H9 (cell line): ENCODE results near the gene MGST2. TPM values are rescaled to one million over a fixed set of nuclear protein-coding genes. Genes with fewer than 3 reads are reported as not detected.

Experiments
- DNase-seq: peaks from one replicate; pipeline ENCODE4 v3.0.0-alpha.2; 2017
- H2AFZ ChIP-seq: one replicate; pipeline ENCODE4 v1.6.1; 2013; ENCODE audit warnings: mild to moderate bottlenecking, low read length, control low read depth, moderate library complexity
- H2AK5ac ChIP-seq: 2 replicates; pipeline ENCODE4 v1.6.1; 2013; ENCODE audit warnings: low read length, control low read depth, mixed read lengths; ENCODE audit not compliant: insufficient read length
- H2BK120ac ChIP-seq: one replicate; pipeline ENCODE4 v1.6.1; 2013; ENCODE audit warnings: low read depth, mild to moderate bottlenecking, low read length, control low read depth, inconsistent platforms; ENCODE audit not compliant: poor library complexity, severe bottlenecking
- H2BK12ac ChIP-seq: 2 replicates; pipeline ENCODE4 v1.6.1; 2013; ENCODE audit warnings: low read length, control low read depth, mixed read lengths, low read depth; ENCODE audit not compliant: insufficient read length
- H2BK15ac ChIP-seq: 2 replicates; pipeline ENCODE4 v1.6.1; 2013; ENCODE audit warnings: low read depth, low read length, control low read depth
- H2BK20ac ChIP-seq: one replicate; pipeline ENCODE4 v1.6.1; 2013; ENCODE audit warnings: low read depth, mild to moderate bottlenecking, low read length, control low read depth, inconsistent platforms; ENCODE audit not compliant: poor library complexity, severe bottlenecking
- H2BK5ac ChIP-seq: 2 replicates; pipeline ENCODE4 v1.6.1; 2013; ENCODE audit warnings: low read length, control low read depth, mixed read lengths; ENCODE audit not compliant: insufficient read length
- H3K14ac ChIP-seq: 2 replicates; pipeline ENCODE4 v1.6.1; 2013; ENCODE audit warnings: low read length, control low read depth; ENCODE audit not compliant: insufficient read depth
- H3K18ac ChIP-seq: 2 replicates; pipeline ENCODE4 v1.6.1; 2013; ENCODE audit warnings: low read depth, mild to moderate bottlenecking, mixed read lengths, low read length, control low read depth; ENCODE audit not compliant: insufficient read length
- H3K23ac ChIP-seq: 2 replicates; pipeline ENCODE4 v1.6.1; 2013; ENCODE audit warnings: low read length, control low read depth, mixed read lengths, low read depth; ENCODE audit not compliant: insufficient read length
- H3K23me2 ChIP-seq: 2 replicates; pipeline ENCODE4 v1.6.1; 2013; ENCODE audit warnings: low read depth, mild to moderate bottlenecking, mixed read lengths, low read length, control low read depth; ENCODE audit not compliant: insufficient read length, poor library complexity, severe bottlenecking
- H3K27ac ChIP-seq: 2 replicates; pipeline ENCODE4 v1.5.1; 2013; ENCODE audit warnings: low read length, control low read depth, mixed read lengths, low read depth; ENCODE audit not compliant: insufficient read length
- H3K27me3 ChIP-seq: 2 replicates; pipeline ENCODE4 v1.6.1; 2013; ENCODE audit warnings: low read length, control low read depth, inconsistent platforms; ENCODE audit not compliant: insufficient read depth
- H3K4ac ChIP-seq: 2 replicates; pipeline ENCODE4 v1.6.1; 2013; ENCODE audit warnings: low read depth, mild to moderate bottlenecking, control low read depth, inconsistent platforms, low read length, moderate library complexity
- H3K4me1 ChIP-seq: 2 replicates; pipeline ENCODE4 v1.6.1; 2013; ENCODE audit warnings: low read length, control low read depth, inconsistent platforms; ENCODE audit not compliant: insufficient read depth
- H3K4me2 ChIP-seq: 2 replicates; pipeline ENCODE4 v1.6.1; 2013; ENCODE audit warnings: low read length, control low read depth, mixed read lengths; ENCODE audit not compliant: insufficient read length, insufficient read depth
- H3K56ac ChIP-seq: 2 replicates; pipeline ENCODE4 v1.6.1; 2013; ENCODE audit warnings: low read depth, mild to moderate bottlenecking, mixed read lengths, low read length, control low read depth; ENCODE audit not compliant: insufficient read length
- H3K79me1 ChIP-seq: 2 replicates; pipeline ENCODE4 v1.6.1; 2013; ENCODE audit warnings: low read depth, mild to moderate bottlenecking, moderate library complexity, low read length, control low read depth, inconsistent platforms; ENCODE audit not compliant: insufficient read depth, poor library complexity, severe bottlenecking
- H3K79me2 ChIP-seq: 2 replicates; pipeline ENCODE4 v1.6.1; 2013; ENCODE audit warnings: low read length, control low read depth, inconsistent platforms; ENCODE audit not compliant: insufficient read depth
- H3K9ac ChIP-seq: 2 replicates; pipeline ENCODE4 v1.6.1; 2013; ENCODE audit warnings: low read length, control low read depth, mixed read lengths; ENCODE audit not compliant: insufficient read length; ENCODE audit errors: extremely low read depth
- H3K9me3 ChIP-seq: one replicate; pipeline ENCODE4 v1.6.1; 2013; ENCODE audit warnings: low read depth, low read length, inconsistent platforms; ENCODE audit not compliant: control insufficient read depth
- H3T11ph ChIP-seq: one replicate; pipeline ENCODE4 v1.6.1; 2013; ENCODE audit warnings: mild to moderate bottlenecking, low read length, control low read depth, inconsistent platforms
- H4K20me1 ChIP-seq: one replicate; pipeline ENCODE4 v1.6.1; 2013; ENCODE audit not compliant: control insufficient read depth, insufficient read length, insufficient read depth
- H4K5ac ChIP-seq: 2 replicates; pipeline ENCODE4 v1.6.1; 2013; ENCODE audit warnings: low read depth, mild to moderate bottlenecking, mixed read lengths, low read length, control low read depth; ENCODE audit not compliant: insufficient read length
- H4K8ac ChIP-seq: replicated peaks from 2 replicates; pipeline ENCODE4 v1.6.1; 2013; ENCODE audit warnings: low read length, control low read depth, mixed read lengths, low read depth; ENCODE audit not compliant: insufficient read length
- H4K91ac ChIP-seq: 2 replicates; pipeline ENCODE4 v1.6.1; 2013; ENCODE audit warnings: low read depth, mild to moderate bottlenecking, moderate library complexity, mixed read lengths, low read length, control low read depth; ENCODE audit not compliant: insufficient read length
- H3K27ac Mint-ChIP-seq, 3 experiments: 2 replicates in 2 of 3; 3 replicates in 1 of 3; pipeline ENCODE4 v1.8.0; 2020 to 2021; ENCODE audit warnings: mixed read lengths in 3 of 3, mild to moderate bottlenecking in 1 of 3, moderate library complexity in 1 of 3
- H3K27me3 Mint-ChIP-seq: 2 replicates; pipeline ENCODE4 v1.8.0; 2021; ENCODE audit warnings: low read depth, mild to moderate bottlenecking, moderate library complexity, mixed read lengths
- H3K36me3 Mint-ChIP-seq, 3 experiments: 2 replicates in 2 of 3; 3 replicates in 1 of 3; pipeline ENCODE4 v1.8.0; 2020 to 2021; ENCODE audit warnings: low read depth in 3 of 3, mixed read lengths in 3 of 3; ENCODE audit not compliant: insufficient read depth in 1 of 3
- H3K4me1 Mint-ChIP-seq, 2 experiments: 2 replicates each; pipeline ENCODE4 v1.8.0; 2020; ENCODE audit warnings: mixed read lengths in 2 of 2
- H3K4me3 Mint-ChIP-seq, 2 experiments: 2 replicates in 1 of 2; 3 replicates in 1 of 2; pipeline ENCODE4 v1.8.0; 2020 to 2021; ENCODE audit warnings: mild to moderate bottlenecking in 2 of 2, mixed read lengths in 2 of 2, moderate library complexity in 1 of 2
- H3K9me3 Mint-ChIP-seq, 2 experiments: 2 replicates in 1 of 2; 3 replicates in 1 of 2; pipeline ENCODE4 v1.8.0; 2020; ENCODE audit warnings: mild to moderate bottlenecking in 2 of 2, mixed read lengths in 2 of 2, moderate library complexity in 1 of 2
- CTCF ChIP-seq: fragments of 200-600 bp; sonication (generic); conservative IDR thresholded peaks from 3 replicates; pipeline ENCODE4 v1.8.0; 2021; ENCODE audit warnings: antibody characterized with exemption, mild to moderate bottlenecking
- WGBS: extraction: QIAGEN DNeasy Blood & Tissue Kit; methylation state at CpG from one replicate; pipeline ENCODE4 v1.1.7; 2013; ENCODE audit warnings: missing lambda C conversion rate, low lambda C conversion rate, mixed read lengths; ENCODE audit not compliant: insufficient read length; ENCODE audit errors: extremely low coverage; 5-methylcytosine and 5-hydroxymethylcytosine counted together
- total RNA-seq: library from RNA; stranded (reverse); gene quantifications from 2 replicates; pipeline ENCODE4 v1.2.1, GENCODE V29; 2021

The MGST2 gene
- total RNA-seq, 1 experiment from 2014 or later = 6.4 TPM

GRCh38 chr4:139675651-139676050, 10.0 kb downstream of the MGST2 start:
- no peak overlapping the region for H2BK12ac ChIP-seq
- no peaks in the 10 kb centered on the region; the same call in 1 of the 2 replicates for H3K4me1 ChIP-seq
- H3K14ac ChIP-seq = no peak overlapping the region
- no peak overlapping the region for H2BK20ac ChIP-seq
- TF ChIP-seq CTCF = no peak
- no peak overlapping the region for H2AK5ac ChIP-seq
- H3K9me3 ChIP-seq = no peaks in the 10 kb centered on the region
- H4K5ac ChIP-seq = no peak overlapping the region
- no peaks in the 10 kb centered on the region for H3K79me1 ChIP-seq
- no peak overlapping the region for H3K56ac ChIP-seq
- no peak for DNase-seq
- Mint-ChIP-seq H3K27me3 (no peaks in the 10 kb centered on the region), H3K4me1 (peaks cover 9 to 11% of the 10 kb centered on the region in 2 experiments), H3K36me3 (peaks cover 3 to 8% (median 5%) of the 10 kb centered on the region in 3 experiments; a peak in 2 of 7 replicates), H3K27ac (no peak overlapping the region), H3K9me3 (no peaks in the 10 kb centered on the region), H3K4me3 (no peak overlapping the region)
- no peak overlapping the region for H4K91ac ChIP-seq
- H3K9ac ChIP-seq = no peak overlapping the region
- no peaks in the 10 kb centered on the region for H3K23me2 ChIP-seq
- H3K4ac ChIP-seq = no peak overlapping the region
- H4K20me1 ChIP-seq = no peaks in the 10 kb centered on the region
- H2BK120ac ChIP-seq = no peak overlapping the region
- no peak overlapping the region for H4K8ac ChIP-seq
- H3K27ac ChIP-seq = no peak overlapping the region
- no peak overlapping the region for H2BK15ac ChIP-seq
- H3K79me2 ChIP-seq = no peaks in the 10 kb centered on the region
- no peak overlapping the region for H2BK5ac ChIP-seq
- no peaks in the 10 kb centered on the region for H3K27me3 ChIP-seq
- WGBS = no CpG with 5 or more reads among the region's 9 CpGs
- no peak overlapping the region for H3K4me2 ChIP-seq
- H2AFZ ChIP-seq = no peak overlapping the region
- no peak overlapping the region for H3K18ac ChIP-seq
- H3K23ac ChIP-seq = no peak overlapping the region
- no peak overlapping the region for H3T11ph ChIP-seq
